ENCODE measurements around the gene ZNF180.
"Not testable (repeated sequence)": the region's sequence is repeated elsewhere in the genome, so short reads cannot be mapped to it uniquely, and the experiment has no call there.

ZNF180 gene

GRCh38 chr19:44499962-44500949 is at the start of gene ZNF180:
TSS of gene ZNF180 (minus strand) at chr19:44500522. CDS start at chr19:44497334, 3,188 bp downstream.
- peak; percentile 96 to 98 for DNase-seq

GRCh38 chr19:44549507-44549906 is 49.2 kb upstream of the ZNF180 start:
- no peak for DNase-seq

- no peak for DNase-seq
Measured at GRCh38 chr19:44548736-44549135, 48.4 kb upstream of the ZNF180 start.

GRCh38 chr19:44544031-44544430 is 43.7 kb upstream of the ZNF180 start:
- DNase-seq: no peak

- DNase-seq: no peak
Measured at GRCh38 chr19:44542671-44543070, 42.3 kb upstream of the ZNF180 start.

- no peak for DNase-seq
Measured at GRCh38 chr19:44540736-44541135, 40.4 kb upstream of the ZNF180 start.

GRCh38 chr19:44539991-44540390 is 39.7 kb upstream of the ZNF180 start:
- no peak for DNase-seq

GRCh38 chr19:44539236-44539826 is 39.0 kb upstream of the ZNF180 start:
- DNase-seq: no peak

- DNase-seq: not testable (repeated sequence)
Measured at GRCh38 chr19:44535361-44535760, 35.0 kb upstream of the ZNF180 start.

GRCh38 chr19:44532819-44533218 is 32.5 kb upstream of the ZNF180 start:
- no peak for DNase-seq

GRCh38 chr19:44530777-44531176 is 30.5 kb upstream of the ZNF180 start:
- DNase-seq: no peak

- DNase-seq: no peak
Measured at GRCh38 chr19:44529536-44529935, 29.2 kb upstream of the ZNF180 start, which contains the start of gene CEACAM20. TSS of gene CEACAM20 (minus strand) at chr19:44529675. CDS start at chr19:44529509, 166 bp downstream.

- no peak for DNase-seq
Measured at GRCh38 chr19:44527554-44527953, 27.2 kb upstream of the ZNF180 start.

GRCh38 chr19:44525721-44526430 is 25.6 kb upstream of the ZNF180 start:
- DNase-seq: no peak

GRCh38 chr19:44521370-44521769 is 21.0 kb upstream of the ZNF180 start:
- no peak for DNase-seq

GRCh38 chr19:44517146-44517545 is 16.8 kb upstream of the ZNF180 start:
- DNase-seq: no peak

GRCh38 chr19:44515907-44516306 is 15.6 kb upstream of the ZNF180 start:
- no peak for DNase-seq

GRCh38 chr19:44515031-44515430 is 14.7 kb upstream of the ZNF180 start:
- no peak for DNase-seq

GRCh38 chr19:44512326-44513298 is 12.3 kb upstream of the ZNF180 start:
- peak in 1 of 2 experiments; percentile 29 for DNase-seq

GRCh38 chr19:44509478-44509877 is 9.2 kb upstream of the ZNF180 start:
- no peak for DNase-seq

GRCh38 chr19:44499559-44499958 is 763 bp downstream of the ZNF180 start:
- no peak for DNase-seq

GRCh38 chr19:44498988-44499387 is 1.3 kb downstream of the ZNF180 start:
- DNase-seq: no peak
